ENCODE results near the gene CXCR2.

DNA sequence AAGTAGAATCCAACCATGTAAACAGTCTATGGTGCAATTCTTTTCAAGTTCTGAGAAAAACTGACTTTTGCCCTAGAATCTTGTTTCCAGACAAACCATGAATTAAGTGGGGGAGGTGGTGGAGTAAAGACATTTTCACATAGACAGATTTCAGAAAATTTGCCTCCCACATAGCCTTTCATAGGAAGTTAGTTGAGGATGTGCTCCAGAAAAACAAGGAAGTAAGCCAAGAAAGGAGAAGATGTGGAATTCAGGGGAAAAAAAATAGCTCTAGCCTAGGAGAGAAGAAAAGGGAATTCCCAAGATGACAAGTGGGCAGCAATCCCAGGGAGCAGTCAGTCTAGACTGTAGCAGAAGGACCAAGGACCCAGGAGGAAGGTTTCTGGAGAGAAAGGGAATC, 39.4 kb upstream of the CXCR2 start:
- TF ChIP-seq CTCF (conservative IDR thresholded peaks at IDR 0.05; ENCODE audit: low read depth, low read length) (no peak), EZH2 (IDR thresholded peaks at IDR 0.05; ENCODE audit: low read length, unreplicated experiment) (no peak), EZH2phosphoT487 (IDR thresholded peaks at IDR 0.05; ENCODE audit: borderline replicate concordance, low read length) (no peak)

All from PC-3 (cell line).